HCT116 (cell line): ENCODE results near the gene ZNF558. TPM values are rescaled to one million over a fixed set of nuclear protein-coding genes. Genes with fewer than 3 reads are reported as not detected.

Experiments used
- ATAC-seq: fragments of 200-7000 bp; cut with Tn5 transposase; 2 replicates; pipeline ENCODE4 v1.9.1; 2020; ENCODE audit warnings: mild to moderate bottlenecking, moderate library complexity
- BruUV-seq: library from RNA; stranded (reverse); fragments of 400-500 nt; replicated peaks from 2 replicates; lab custom pipeline; 2021; lab: Mats Ljungman, UMichigan
- CTCF ChIA-PET: fragments of 300-600 bp; sonication (Branson Sonifier 250); formaldehyde crosslinking; loops from one replicate; lab custom pipeline; 2021; ENCODE audit warnings: antibody characterized with exemption; lab: Charles Lee
- POLR2A ChIA-PET: fragments of 300-600, 350-600 bp; sonication (Branson Sonifier 250); formaldehyde crosslinking; loops from one replicate; lab custom pipeline; 2021; ENCODE audit warnings: antibody characterized with exemption; lab: Charles Lee
- RAD21 ChIA-PET, 2 experiments: fragments of 300-600 bp; sonication (Branson Sonifier 250); formaldehyde crosslinking; loops; one replicate each; lab custom pipeline; 2023; ENCODE audit warnings: low total read pairs in 2 of 2; ENCODE audit not compliant: uncharacterized antibody in 2 of 2, unreplicated experiment in 2 of 2, low non-redundant PET in 1 of 2; lab: Charles Lee
- DNase-seq: peaks from one replicate; pipeline ENCODE4 v3.0.0-alpha.2; 2010; ENCODE audit warnings: low read depth, low spot score
- H2AFZ ChIP-seq: fragments of 200-600 bp; shearing (Covaris generic), sonication (generic); 2 replicates; pipeline ENCODE4 v1.6.1; 2017; ENCODE audit warnings: low read depth, mixed run types, mixed read lengths, antibody characterized with exemption, low read length; ENCODE audit not compliant: poor library complexity, severe bottlenecking
- H3K27ac ChIP-seq: 2 replicates; pipeline ENCODE4 v1.5.1; 2012; ENCODE audit warnings: low read depth, low read length
- H3K27me3 ChIP-seq: fragments of 200-600 bp; sonication (generic); 2 replicates; pipeline ENCODE4 v1.6.1; 2016; ENCODE audit warnings: mixed run types, low read length, mixed read lengths; ENCODE audit not compliant: insufficient read depth
- H3K36me3 ChIP-seq, 2 experiments: fragments of 200-500 bp in 1 of 2; fragments of 200-600 bp in 1 of 2; sonication (Bioruptor generic) in 1 of 2; sonication (generic) in 1 of 2; 2 replicates each; pipeline versions ENCODE4 v1.5.1 to v1.6.1; 2014 to 2016; ENCODE audit warnings: low read length in 2 of 2, inconsistent platforms in 1 of 2, mixed read lengths in 1 of 2, mixed run types in 1 of 2; ENCODE audit not compliant: insufficient read depth in 2 of 2, control insufficient read depth in 1 of 2
- H3K4me1 ChIP-seq, 2 experiments: fragments of 200-600 bp in 1 of 2; sonication (generic) in 1 of 2; 2 replicates each; pipeline versions ENCODE4 v1.5.1 to v1.6.1; 2012 to 2017; ENCODE audit warnings: low read length in 2 of 2, inconsistent platforms in 1 of 2, mild to moderate bottlenecking in 1 of 2, mixed read lengths in 1 of 2, mixed run types in 1 of 2, moderate library complexity in 1 of 2; ENCODE audit not compliant: insufficient read depth in 2 of 2, control insufficient read depth in 1 of 2
- H3K4me2 ChIP-seq: fragments of 200-600 bp; sonication (generic); 2 replicates; pipeline ENCODE4 v1.6.1; 2017; ENCODE audit warnings: mixed run types, low read length, mixed read lengths
- H3K4me3 ChIP-seq, 2 experiments: fragments of 200-600 bp in 1 of 2; sonication (generic) in 1 of 2; replicated peaks in 1 of 2; 2 replicates each; pipeline ENCODE4 v1.5.1; 2011 to 2016; ENCODE audit warnings: low read length in 2 of 2, control low read depth in 1 of 2, low read depth in 1 of 2, mild to moderate bottlenecking in 1 of 2, mixed read lengths in 1 of 2, mixed run types in 1 of 2
- H3K79me2 ChIP-seq: fragments of 200-600 bp; sonication (generic); 2 replicates; pipeline ENCODE4 v1.6.1; 2017; ENCODE audit warnings: mild to moderate bottlenecking, mixed run types, low read length, moderate library complexity, mixed read lengths; ENCODE audit not compliant: insufficient read depth
- H3K9ac ChIP-seq: fragments of 200-600 bp; sonication (generic); 2 replicates; pipeline ENCODE4 v1.6.1; 2016; ENCODE audit warnings: low read length, mixed read lengths
- H3K9me2 ChIP-seq: fragments of 200-600 bp; sonication (generic), shearing (Covaris generic); 2 replicates; pipeline ENCODE4 v1.6.1; 2017; ENCODE audit warnings: mixed run types, mild to moderate bottlenecking, moderate library complexity; ENCODE audit not compliant: insufficient read depth
- H3K9me3 ChIP-seq, 2 experiments: fragments of 200-500 bp in 1 of 2; fragments of 200-600 bp in 1 of 2; sonication (Bioruptor generic) in 1 of 2; sonication (generic) in 1 of 2; 2 replicates each; pipeline ENCODE4 v1.6.1; 2014 to 2017; ENCODE audit warnings: low read length in 2 of 2, mixed read lengths in 2 of 2, inconsistent platforms in 1 of 2, low read depth in 1 of 2, mild to moderate bottlenecking in 1 of 2, mixed run types in 1 of 2, moderate library complexity in 1 of 2; ENCODE audit not compliant: control insufficient read depth in 1 of 2, insufficient read depth in 1 of 2
- H4K20me1 ChIP-seq: fragments of 200-600 bp; sonication (generic), shearing (Covaris generic); 2 replicates; pipeline ENCODE4 v1.6.1; 2017; ENCODE audit warnings: mixed run types, mild to moderate bottlenecking, moderate library complexity; ENCODE audit not compliant: insufficient read depth
- CBX3 ChIP-seq: IDR thresholded peaks from 2 replicates; pipeline ENCODE4 v1.6.1; 2012; ENCODE audit warnings: low read depth
- CEBPB ChIP-seq: IDR thresholded peaks from 2 replicates; pipeline ENCODE4 v1.6.1; 2012; ENCODE audit warnings: low read depth
- EZH2 ChIP-seq: fragments of 200-600 bp; sonication (generic); IDR thresholded peaks from 2 replicates; pipeline ENCODE4 v1.6.1; 2017; ENCODE audit warnings: antibody characterized with exemption, mixed run types
- POLR2A ChIP-seq: IDR thresholded peaks from 2 replicates; pipeline ENCODE4 v1.7.0; 2011; ENCODE audit warnings: borderline replicate concordance; ENCODE audit not compliant: insufficient read depth, insufficient read length; ENCODE audit errors: extremely low read depth
- RAD21 ChIP-seq: IDR thresholded peaks from 2 replicates; pipeline ENCODE4 v1.6.1; 2012; ENCODE audit warnings: low read depth, mild to moderate bottlenecking
- SIN3A ChIP-seq: IDR thresholded peaks from 2 replicates; pipeline ENCODE4 v1.6.1; 2012; ENCODE audit warnings: low read depth
- SRF ChIP-seq: IDR thresholded peaks from 2 replicates; pipeline ENCODE4 v1.6.1; 2012; ENCODE audit warnings: low read depth
- intact Hi-C: fragments of 100-400 bp; cut with micrococcal nuclease; formaldehyde crosslinking; loops from 2 replicates; pipeline ENCODE4 v1.10.0; 2022
- total RNA-seq: library from RNA; stranded (reverse); gene quantifications from one replicate; pipeline ENCODE4 v1.2.1, GENCODE V29; 2021; ENCODE audit not compliant: unreplicated experiment
- TF ChIP-seq, protein P1 (sequence below), 3 experiments: fragments of 200-600 bp in 1 of 3; sonication (generic) in 1 of 3; IDR thresholded peaks in 2 of 3; conservative IDR thresholded peaks in 1 of 3; 2 replicates each; pipeline ENCODE4 v1.5.1; 2012 to 2017; ENCODE audit warnings: low read depth in 2 of 3, low read length in 2 of 3, antibody characterized with exemption in 1 of 3, borderline replicate concordance in 1 of 3, control low read depth in 1 of 3, mild to moderate bottlenecking in 1 of 3, mixed read lengths in 1 of 3, mixed run types in 1 of 3, moderate library complexity in 1 of 3; ENCODE audit not compliant: insufficient read depth in 1 of 3
- TF ChIP-seq, protein P2 (sequence below): IDR thresholded peaks from 2 replicates; pipeline ENCODE4 v1.6.1; 2012; ENCODE audit warnings: low read depth
- TF ChIP-seq, protein P3 (sequence below): IDR thresholded peaks from 2 replicates; pipeline ENCODE4 v1.6.1; 2012

ZNF558 gene
- total RNA-seq, 1 experiment from 2014 or later = 34.2 TPM

DNA sequence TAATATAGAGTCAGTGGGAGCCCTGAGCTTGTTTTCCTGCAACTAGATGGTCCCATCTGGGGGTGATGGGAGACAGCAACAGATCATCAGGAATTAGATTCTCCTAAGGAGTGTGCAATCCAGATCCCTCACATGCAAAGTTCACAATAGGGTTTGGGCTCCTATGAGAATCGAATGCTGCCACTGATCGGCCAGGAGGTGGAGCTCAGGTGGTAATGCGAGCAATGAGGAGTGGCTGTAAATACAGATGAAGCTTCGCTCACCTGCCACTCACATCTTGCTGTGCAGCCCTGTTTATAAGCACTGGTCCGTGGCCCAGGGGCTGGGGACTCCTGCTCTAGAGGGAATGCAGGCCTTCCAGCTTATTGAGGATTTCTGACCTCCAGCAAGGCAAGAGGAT, 5.7 kb downstream of the ZNF558 start:
- Histone ChIP-seq H3K36me3 (peaks cover 0 to 6% of the 10 kb centered on the region in 2 experiments; a peak in 1 of 4 replicates), H3K4me3 (no peak overlapping the region), H3K9me2 (no peaks in the 10 kb centered on the region), H3K27ac (no peak overlapping the region), H3K9me3 (no peaks in the 10 kb centered on the region), H3K9ac (no peak overlapping the region), H2AFZ (no peak overlapping the region), H3K4me2 (no peak overlapping the region), H3K79me2 (no peaks in the 10 kb centered on the region), H3K4me1 (peaks cover under 1 to 4% of the 10 kb centered on the region in 2 experiments; a peak in 2 of 4 replicates), H3K27me3 (no peaks in the 10 kb centered on the region), H4K20me1 (no peaks in the 10 kb centered on the region)
- ChIA-PET RAD21 (no interaction called here), POLR2A (no interaction called here), CTCF (no interaction called here)
- ATAC-seq = peak; percentile 82
- BruUV-seq = no TSS peak
- no peak for TF ChIP-seq CBX3
- TF ChIP-seq, protein P1, sequence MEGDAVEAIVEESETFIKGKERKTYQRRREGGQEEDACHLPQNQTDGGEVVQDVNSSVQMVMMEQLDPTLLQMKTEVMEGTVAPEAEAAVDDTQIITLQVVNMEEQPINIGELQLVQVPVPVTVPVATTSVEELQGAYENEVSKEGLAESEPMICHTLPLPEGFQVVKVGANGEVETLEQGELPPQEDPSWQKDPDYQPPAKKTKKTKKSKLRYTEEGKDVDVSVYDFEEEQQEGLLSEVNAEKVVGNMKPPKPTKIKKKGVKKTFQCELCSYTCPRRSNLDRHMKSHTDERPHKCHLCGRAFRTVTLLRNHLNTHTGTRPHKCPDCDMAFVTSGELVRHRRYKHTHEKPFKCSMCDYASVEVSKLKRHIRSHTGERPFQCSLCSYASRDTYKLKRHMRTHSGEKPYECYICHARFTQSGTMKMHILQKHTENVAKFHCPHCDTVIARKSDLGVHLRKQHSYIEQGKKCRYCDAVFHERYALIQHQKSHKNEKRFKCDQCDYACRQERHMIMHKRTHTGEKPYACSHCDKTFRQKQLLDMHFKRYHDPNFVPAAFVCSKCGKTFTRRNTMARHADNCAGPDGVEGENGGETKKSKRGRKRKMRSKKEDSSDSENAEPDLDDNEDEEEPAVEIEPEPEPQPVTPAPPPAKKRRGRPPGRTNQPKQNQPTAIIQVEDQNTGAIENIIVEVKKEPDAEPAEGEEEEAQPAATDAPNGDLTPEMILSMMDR (IDR thresholded peaks at IDR 0.05 in 2 of 3, conservative IDR thresholded peaks at IDR 0.05 in 1 of 3; ENCODE audit: borderline replicate concordance in 1 of 3, insufficient read depth in 1 of 3, low read depth in 2 of 3, low read length in 2 of 3) = peak in 2 of 3 experiments; percentile 27; a peak in 3 of 6 replicates
- TF ChIP-seq SRF = no peak
- TF ChIP-seq RAD21 = peak; percentile 47
- TF ChIP-seq CEBPB = no peak
- TF ChIP-seq POLR2A = no peak
- no peak for DNase-seq
- intact Hi-C loops = loop anchor here (2.0 kb wide), 1 partner anchor 254 kb away; no protein-coding TSS in a partner anchor

DNA sequence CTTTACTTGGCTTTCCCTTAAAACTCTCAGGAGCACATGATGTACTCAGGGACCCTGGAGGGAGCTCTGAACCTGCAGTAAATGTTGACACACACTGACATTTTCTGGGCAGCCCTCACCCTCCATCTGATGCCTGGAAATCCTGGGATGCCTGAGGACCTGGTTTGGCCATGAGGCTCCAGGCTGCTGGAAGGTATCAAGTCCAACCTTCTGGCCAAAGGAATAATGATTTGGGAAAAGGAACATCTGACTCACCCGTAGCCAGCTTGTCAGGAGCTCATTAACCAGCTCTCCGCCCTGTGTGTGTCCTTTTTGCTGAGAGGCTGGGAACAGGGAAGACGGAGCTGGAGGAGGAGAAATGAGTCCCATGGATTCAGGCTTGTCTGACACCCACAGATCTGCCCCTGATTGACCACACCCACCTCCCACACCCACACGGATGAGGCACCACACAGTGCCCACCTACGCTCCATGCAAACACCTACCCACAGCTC, 10.3 kb downstream of the ZNF558 start:
- H3K4me1 ChIP-seq = no peaks in the 10 kb centered on the region
- no peaks in the 10 kb centered on the region for H3K79me2 ChIP-seq
- H3K9ac ChIP-seq = no peak overlapping the region
- H4K20me1 ChIP-seq = no peaks in the 10 kb centered on the region
- ChIA-PET POLR2A (interaction anchor here (1.6 kb wide), 1 partner anchor 11 kb away, joined by 5 read pairs; the partner anchor contains the start of gene MBD3L1), RAD21 (no interaction called here), CTCF (no interaction called here)
- TF ChIP-seq EZH2 (no peak), SIN3A (no peak), SRF (no peak)
- TF ChIP-seq, protein P2, sequence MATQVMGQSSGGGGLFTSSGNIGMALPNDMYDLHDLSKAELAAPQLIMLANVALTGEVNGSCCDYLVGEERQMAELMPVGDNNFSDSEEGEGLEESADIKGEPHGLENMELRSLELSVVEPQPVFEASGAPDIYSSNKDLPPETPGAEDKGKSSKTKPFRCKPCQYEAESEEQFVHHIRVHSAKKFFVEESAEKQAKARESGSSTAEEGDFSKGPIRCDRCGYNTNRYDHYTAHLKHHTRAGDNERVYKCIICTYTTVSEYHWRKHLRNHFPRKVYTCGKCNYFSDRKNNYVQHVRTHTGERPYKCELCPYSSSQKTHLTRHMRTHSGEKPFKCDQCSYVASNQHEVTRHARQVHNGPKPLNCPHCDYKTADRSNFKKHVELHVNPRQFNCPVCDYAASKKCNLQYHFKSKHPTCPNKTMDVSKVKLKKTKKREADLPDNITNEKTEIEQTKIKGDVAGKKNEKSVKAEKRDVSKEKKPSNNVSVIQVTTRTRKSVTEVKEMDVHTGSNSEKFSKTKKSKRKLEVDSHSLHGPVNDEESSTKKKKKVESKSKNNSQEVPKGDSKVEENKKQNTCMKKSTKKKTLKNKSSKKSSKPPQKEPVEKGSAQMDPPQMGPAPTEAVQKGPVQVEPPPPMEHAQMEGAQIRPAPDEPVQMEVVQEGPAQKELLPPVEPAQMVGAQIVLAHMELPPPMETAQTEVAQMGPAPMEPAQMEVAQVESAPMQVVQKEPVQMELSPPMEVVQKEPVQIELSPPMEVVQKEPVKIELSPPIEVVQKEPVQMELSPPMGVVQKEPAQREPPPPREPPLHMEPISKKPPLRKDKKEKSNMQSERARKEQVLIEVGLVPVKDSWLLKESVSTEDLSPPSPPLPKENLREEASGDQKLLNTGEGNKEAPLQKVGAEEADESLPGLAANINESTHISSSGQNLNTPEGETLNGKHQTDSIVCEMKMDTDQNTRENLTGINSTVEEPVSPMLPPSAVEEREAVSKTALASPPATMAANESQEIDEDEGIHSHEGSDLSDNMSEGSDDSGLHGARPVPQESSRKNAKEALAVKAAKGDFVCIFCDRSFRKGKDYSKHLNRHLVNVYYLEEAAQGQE = no peak
- TF ChIP-seq, protein P3, sequence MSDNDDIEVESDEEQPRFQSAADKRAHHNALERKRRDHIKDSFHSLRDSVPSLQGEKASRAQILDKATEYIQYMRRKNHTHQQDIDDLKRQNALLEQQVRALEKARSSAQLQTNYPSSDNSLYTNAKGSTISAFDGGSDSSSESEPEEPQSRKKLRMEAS = no peak
- peaks cover 25 to 38% of the 10 kb centered on the region in 2 experiments for H3K36me3 ChIP-seq
- H3K9me2 ChIP-seq = no peaks in the 10 kb centered on the region
- no TSS peak for BruUV-seq
- H3K4me2 ChIP-seq = no peak overlapping the region
- DNase-seq (no peak), ATAC-seq (no peak)
- intact Hi-C loops = no loop called here
- peaks cover 5 to 6% of the 10 kb centered on the region in 2 experiments; a peak in 3 of 4 replicates for H3K9me3 ChIP-seq
- H2AFZ ChIP-seq = no peak overlapping the region
- no peak overlapping the region for H3K4me3 ChIP-seq
- H3K27ac ChIP-seq = no peak overlapping the region
- no peaks in the 10 kb centered on the region for H3K27me3 ChIP-seq
